Omental fat pad (tissue), 4 donors: ENCODE results near the gene GATD1. TPM values are rescaled to one million over a fixed set of nuclear protein-coding genes. Genes with fewer than 3 reads are reported as not detected.

Source experiments
- ATAC-seq: fragments of 150-250 bp; one replicate; pipeline ENCODE4 v1.9.1; 2016; ENCODE audit warnings: mild to moderate bottlenecking, moderate library complexity; ENCODE audit not compliant: low FRiP score
- DNase-seq: peaks from one replicate; pipeline ENCODE4 v3.0.0-alpha.2; 2019; ENCODE audit warnings: low spot score
- small RNA-seq: library from RNA; depleted of rRNA; stranded (forward); fragments of <200 nt; gene quantifications from one replicate; pipeline ENCODE3, GENCODE V24; 2016
- total RNA-seq, 4 donors: library from RNA; depleted of rRNA; stranded (reverse); fragments of >200 nt; gene quantifications; one replicate each; pipeline ENCODE4 v1.1.0, GENCODE V29; 2016
- TF ChIP-seq, protein P1 (sequence below), 3 donors: fragments of 450-650 bp; IDR thresholded peaks; one replicate each; pipeline ENCODE4 v1.5.1; 2016 to 2017; ENCODE audit warnings: antibody characterized with exemption in 3 of 3, mild to moderate bottlenecking in 3 of 3, moderate library complexity in 2 of 3

Gene GATD1
- total RNA-seq, 4 donors from 2014 or later = 12.5 to 19.8 (median 15.1) TPM

DNA sequence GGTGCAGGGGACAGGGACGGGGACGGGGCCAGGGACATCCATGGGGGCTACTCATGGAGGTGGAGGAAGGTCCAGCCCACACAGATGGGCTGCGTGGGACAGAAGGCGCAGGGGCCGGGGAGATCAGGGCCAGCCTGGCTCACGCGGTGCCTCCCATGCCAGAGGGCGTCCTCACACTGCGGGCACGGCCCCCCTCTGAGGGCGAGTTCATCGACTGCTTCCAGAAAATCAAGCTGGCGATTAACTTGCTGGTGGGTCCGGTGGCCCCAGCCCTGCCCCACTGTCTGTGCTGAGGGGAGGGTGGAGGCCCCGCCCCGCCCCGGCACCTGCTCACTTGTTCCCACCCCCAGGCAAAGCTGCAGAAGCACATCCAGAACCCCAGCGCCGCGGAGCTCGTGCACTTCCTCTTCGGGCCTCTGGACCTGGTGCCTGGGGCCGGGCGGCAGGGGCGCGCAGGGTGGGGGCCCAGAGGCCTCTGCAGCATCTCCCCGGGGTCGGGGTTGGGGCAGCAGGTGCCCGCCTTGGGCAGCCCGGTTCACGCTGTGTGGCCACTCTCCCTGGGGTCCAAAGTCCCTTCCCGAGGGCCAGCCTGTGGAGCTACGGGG is 55.4 kb downstream of the GATD1 start:
- ATAC-seq (no peak), DNase-seq (no peak)
- TF ChIP-seq, protein P1, sequence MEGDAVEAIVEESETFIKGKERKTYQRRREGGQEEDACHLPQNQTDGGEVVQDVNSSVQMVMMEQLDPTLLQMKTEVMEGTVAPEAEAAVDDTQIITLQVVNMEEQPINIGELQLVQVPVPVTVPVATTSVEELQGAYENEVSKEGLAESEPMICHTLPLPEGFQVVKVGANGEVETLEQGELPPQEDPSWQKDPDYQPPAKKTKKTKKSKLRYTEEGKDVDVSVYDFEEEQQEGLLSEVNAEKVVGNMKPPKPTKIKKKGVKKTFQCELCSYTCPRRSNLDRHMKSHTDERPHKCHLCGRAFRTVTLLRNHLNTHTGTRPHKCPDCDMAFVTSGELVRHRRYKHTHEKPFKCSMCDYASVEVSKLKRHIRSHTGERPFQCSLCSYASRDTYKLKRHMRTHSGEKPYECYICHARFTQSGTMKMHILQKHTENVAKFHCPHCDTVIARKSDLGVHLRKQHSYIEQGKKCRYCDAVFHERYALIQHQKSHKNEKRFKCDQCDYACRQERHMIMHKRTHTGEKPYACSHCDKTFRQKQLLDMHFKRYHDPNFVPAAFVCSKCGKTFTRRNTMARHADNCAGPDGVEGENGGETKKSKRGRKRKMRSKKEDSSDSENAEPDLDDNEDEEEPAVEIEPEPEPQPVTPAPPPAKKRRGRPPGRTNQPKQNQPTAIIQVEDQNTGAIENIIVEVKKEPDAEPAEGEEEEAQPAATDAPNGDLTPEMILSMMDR (IDR thresholded peaks at IDR 0.05) = no peak

DNA sequence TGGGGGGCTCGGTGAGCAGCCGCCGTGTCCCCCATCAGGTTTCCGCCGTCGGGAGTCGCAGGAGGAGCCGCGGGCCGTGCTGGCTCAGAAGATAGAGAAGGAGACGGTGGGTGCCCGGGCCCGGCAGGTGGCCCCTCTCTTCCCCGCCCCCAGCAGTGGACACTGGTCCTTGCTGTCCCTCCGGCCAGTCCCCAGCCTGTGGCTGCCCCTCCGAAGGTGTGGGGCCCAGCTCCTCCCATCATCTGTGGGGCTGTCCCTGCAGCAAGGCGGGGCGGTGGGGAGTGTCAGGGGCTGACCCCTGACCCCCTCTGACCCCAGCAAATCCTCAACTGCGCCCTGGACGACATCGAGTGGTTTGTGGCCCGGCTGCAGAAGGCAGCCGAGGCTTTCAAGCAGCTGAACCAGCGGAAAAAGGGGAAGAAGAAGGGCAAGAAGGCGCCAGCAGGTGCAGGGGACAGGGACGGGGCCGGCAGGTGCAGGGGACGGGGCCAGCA is 56.0 kb downstream of the GATD1 start:
- TF ChIP-seq, protein P1 (IDR thresholded peaks at IDR 0.05) = no peak
- DNase-seq = no peak
- ATAC-seq = no peak

DNA sequence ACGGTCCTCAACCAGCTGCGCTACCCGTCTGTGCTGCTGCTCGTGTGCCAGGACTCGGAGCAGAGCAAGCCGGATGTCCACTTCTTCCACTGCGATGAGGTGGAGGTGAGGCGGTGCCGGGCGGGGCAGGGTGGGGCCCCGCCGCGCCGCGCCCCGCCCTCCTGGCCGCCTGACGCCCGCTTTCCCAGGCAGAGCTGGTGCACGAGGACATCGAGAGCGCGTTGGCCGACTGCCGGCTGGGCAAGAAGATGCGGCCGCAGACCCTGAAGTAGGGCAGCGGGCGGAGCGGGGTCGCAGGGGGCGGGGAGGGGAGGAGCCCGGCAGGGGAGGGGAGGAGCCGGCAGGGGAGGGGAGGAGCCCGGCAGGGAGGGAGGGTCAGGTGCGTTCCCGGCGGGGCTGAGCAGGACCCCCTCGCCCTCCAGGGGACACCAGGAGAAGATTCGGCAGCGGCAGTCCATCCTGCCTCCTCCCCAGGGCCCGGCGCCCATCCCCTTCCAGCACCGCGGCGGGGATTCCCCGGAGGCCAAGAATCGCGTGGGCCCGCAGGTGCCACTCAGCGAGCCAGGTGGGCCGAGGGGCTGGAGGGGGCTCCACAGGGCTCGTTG is 56.5 kb downstream of the GATD1 start:
- no peak for DNase-seq

DNA sequence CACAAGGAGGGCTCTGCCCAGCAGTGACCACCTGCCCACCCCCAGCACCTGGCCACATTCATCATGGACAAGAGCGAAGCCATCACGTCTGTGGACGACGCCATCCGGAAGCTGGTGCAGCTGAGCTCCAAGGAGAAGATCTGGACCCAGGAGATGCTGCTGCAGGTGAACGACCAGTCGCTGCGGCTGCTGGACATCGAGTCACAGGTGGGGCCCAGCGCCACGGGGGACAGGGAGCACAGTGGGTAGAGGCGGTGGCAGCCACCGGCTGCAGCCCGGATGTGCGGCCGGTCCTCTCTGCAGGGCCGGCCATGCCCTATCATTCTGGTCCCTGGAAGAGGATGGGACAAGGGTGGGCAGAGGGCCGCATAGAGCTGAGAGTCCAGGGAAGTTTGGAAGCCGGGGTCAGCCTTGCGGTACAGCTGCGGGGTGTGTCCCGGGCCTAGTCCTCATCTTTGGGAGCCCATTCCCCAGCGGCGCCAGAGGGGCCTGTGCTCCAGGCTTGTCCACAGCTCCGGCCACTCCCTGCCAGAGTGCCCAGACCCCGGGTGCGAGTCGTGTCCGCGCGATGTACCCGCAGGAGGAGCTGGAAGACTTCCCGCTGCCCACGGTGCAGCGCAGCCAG is 57.2 kb downstream of the GATD1 start:
- DNase-seq (no peak), ATAC-seq (no peak)
- TF ChIP-seq, protein P1 (IDR thresholded peaks at IDR 0.05) = no peak

More for the DNA sequence above, 56.5 kb downstream of the GATD1 start:
- ATAC-seq = no peak
- TF ChIP-seq, protein P1 (IDR thresholded peaks at IDR 0.05) = no peak

DNA sequence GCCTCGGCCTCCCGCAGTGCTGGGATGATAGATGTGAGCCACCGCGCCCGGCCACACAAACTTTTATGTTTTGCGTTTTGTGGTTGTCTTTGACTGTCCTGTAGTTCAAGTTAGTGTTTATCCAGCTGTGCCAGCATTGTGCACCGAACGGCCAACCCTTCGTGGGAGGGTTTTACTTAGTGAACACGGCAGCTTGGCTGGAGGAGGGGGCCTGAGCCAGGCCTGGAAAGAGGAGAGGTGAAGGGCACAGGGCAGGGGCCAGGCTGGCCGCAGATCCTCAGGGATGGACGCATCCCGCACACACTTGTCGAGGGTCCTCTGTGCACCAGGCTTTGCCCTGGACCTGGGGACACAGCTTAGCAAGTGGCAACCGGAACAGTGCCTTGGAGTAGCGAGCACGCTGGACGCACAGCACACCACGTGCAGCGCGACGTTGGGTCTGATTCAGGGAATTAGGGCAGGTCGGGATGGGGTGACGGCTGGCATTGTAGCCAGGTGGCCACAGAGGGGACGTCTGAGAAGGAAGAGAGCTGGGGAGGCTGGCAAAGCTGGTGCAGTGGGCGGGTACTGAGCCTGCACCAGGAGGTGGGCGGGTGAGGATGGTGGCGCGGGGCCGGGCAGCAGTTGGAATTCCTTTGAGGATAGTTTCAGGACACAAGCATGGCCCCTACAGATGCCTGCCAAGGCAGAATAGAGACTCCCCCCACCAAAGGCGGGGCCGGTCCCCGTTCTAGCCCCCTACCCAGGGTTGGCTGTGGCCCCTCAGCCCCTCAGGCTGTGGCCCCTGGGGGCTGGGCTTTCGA is 57.9 kb downstream of the GATD1 start:
- DNase-seq = no peak
- TF ChIP-seq, protein P1 (IDR thresholded peaks at IDR 0.05) = no peak
- ATAC-seq = no peak

Small RNA genes lying within 50 kb of the gene (small RNA-seq; reads per million reads assigned to genes)
- gene SNORA52 = not detected

Other genes starting within 250 kb of the GATD1 start
- gene HRAS, start 241.9 kb downstream of the GATD1 start, total RNA-seq = 10 to 100 TPM; 30.1 to 44.9 (median 35.0) TPM
- under 1 TPM in 3 of 4 donors, not detected in 1; 0.24 to 0.38 (median 0.32) TPM for gene LRRC56, start 240.0 kb downstream of the GATD1 start, total RNA-seq
- 1 to 10 TPM in 3 of 4 donors, under 1 TPM in 1; 0.95 to 5.5 (median 1.7) TPM for gene LMNTD2, start 216.7 kb downstream of the GATD1 start, total RNA-seq
- gene RASSF7, start 216.5 kb downstream of the GATD1 start, total RNA-seq = 10 to 100 TPM in 3 of 4 donors, 1 to 10 TPM in 1; 9.1 to 31.8 (median 13.4) TPM
- 10 to 100 TPM; 14.7 to 34.9 (median 22.4) TPM for gene PHRF1, start 201.0 kb downstream of the GATD1 start, total RNA-seq
- gene IRF7, start 161.5 kb downstream of the GATD1 start, total RNA-seq = 10 to 100 TPM; 15.4 to 56.8 (median 35.6) TPM
- gene CDHR5, start 152.5 kb downstream of the GATD1 start, total RNA-seq = not detected
- gene SCT, start 150.3 kb downstream of the GATD1 start, total RNA-seq = not detected
- gene DRD4, start 140.2 kb downstream of the GATD1 start, total RNA-seq = under 1 TPM in 1 of 4 donors, not detected in 3; 0.50 TPM
- gene DEAF1, start 82.3 kb downstream of the GATD1 start, total RNA-seq = 10 to 100 TPM; 20.3 to 29.0 (median 23.0) TPM
- gene TMEM80, start 81.7 kb downstream of the GATD1 start, total RNA-seq = 10 to 100 TPM; 16.9 to 31.5 (median 21.1) TPM
- 10 to 100 TPM; 14.1 to 27.6 (median 22.3) TPM for gene EPS8L2, start 71.3 kb downstream of the GATD1 start, total RNA-seq
- 100 to 1,000 TPM; 183 to 295 (median 239) TPM for gene TALDO1, start 30.0 kb downstream of the GATD1 start, total RNA-seq
- not detected for gene CEND1, start 12.6 kb upstream of the GATD1 start, total RNA-seq
- 10 to 100 TPM in 3 of 4 donors, 1 to 10 TPM in 1; 7.5 to 21.9 (median 12.7) TPM for gene SLC25A22, start 20.8 kb upstream of the GATD1 start, total RNA-seq
- 10 to 100 TPM in 1 of 4 donors, 1 to 10 TPM in 3; 7.1 to 22.9 (median 8.3) TPM for gene PIDD1, start 27.7 kb upstream of the GATD1 start, total RNA-seq
- gene RPLP2, start 32.5 kb upstream of the GATD1 start, total RNA-seq = 1,000 to 10,000 TPM in 1 of 4 donors, 100 to 1,000 TPM in 3; 555 to 1,150 (median 858) TPM
- 100 to 1,000 TPM; 256 to 543 (median 355) TPM for gene PNPLA2, start 41.4 kb upstream of the GATD1 start, total RNA-seq
- gene CRACR2B, start 50.4 kb upstream of the GATD1 start, total RNA-seq = 10 to 100 TPM in 1 of 4 donors, 1 to 10 TPM in 3; 6.3 to 39.7 (median 6.9) TPM
- gene CD151, start 55.5 kb upstream of the GATD1 start, total RNA-seq = 100 to 1,000 TPM; 328 to 675 (median 614) TPM
- gene POLR2L, start 65.0 kb upstream of the GATD1 start, total RNA-seq = 100 to 1,000 TPM in 3 of 4 donors, 10 to 100 TPM in 1; 95.5 to 165 (median 110) TPM
- gene TSPAN4, start 65.4 kb upstream of the GATD1 start, total RNA-seq = 100 to 1,000 TPM; 145 to 234 (median 175) TPM
- gene CHID1, start 133.3 kb upstream of the GATD1 start, total RNA-seq = 10 to 100 TPM; 56.6 to 90.5 (median 79.8) TPM
- 100 to 1,000 TPM in 2 of 4 donors, 10 to 100 TPM in 2; 68.4 to 126 (median 99.2) TPM for gene AP2A2, start 148.4 kb upstream of the GATD1 start, total RNA-seq